Spleen (tissue), 7 donors: ENCODE results near the gene NUFIP1.
A peak's percentile ranks its signal among the peaks of the same experiment; 100 is the strongest.

Source experiments
- CTCF ChIP-seq, 11 experiments: fragments of 200-600 bp in 7 of 11; fragments of 450-650 bp in 4 of 11; sonication (generic) in 4 of 11; IDR thresholded peaks in 8 of 11; conservative IDR thresholded peaks in 3 of 11; 1 replicate in 7 of 11; 2 replicates in 4 of 11; pipeline versions ENCODE4 v1.4.0 to v1.8.0; 2016 to 2021; ENCODE audit warnings: antibody characterized with exemption in 11 of 11, inconsistent platforms in 4 of 11, mild to moderate bottlenecking in 1 of 11
- POLR2A ChIP-seq, 3 donors: fragments of 450-650 bp; IDR thresholded peaks; one replicate each; pipeline ENCODE4 v1.5.1; 2017; ENCODE audit warnings: antibody characterized with exemption in 3 of 3, mild to moderate bottlenecking in 1 of 3
- POLR2AphosphoS5 ChIP-seq, 3 donors: sonication (generic); formaldehyde crosslinking; IDR thresholded peaks; one replicate each; pipeline ENCODE4 v1.5.1; 2017; ENCODE audit warnings: antibody characterized with exemption in 3 of 3
- donor health status: DM: no; HTN: no; CAD: no; lungs with moderate emphysema.
- donor health status: DM: no; HTN: no; CAD: no.
- donor health status: DM: no; HTN: no; CAD: no.

- TF ChIP-seq CTCF (IDR thresholded peaks at IDR 0.05 in 8 of 11, conservative IDR thresholded peaks at IDR 0.05 in 3 of 11) (no peak), POLR2AphosphoS5 (IDR thresholded peaks at IDR 0.05) (peak in 1 of 3 donors; percentile 87), POLR2A (IDR thresholded peaks at IDR 0.05) (no peak)
Observed at GRCh38 chr13:44932850-44933251, 56.4 kb downstream of the NUFIP1 start.
